Measurements from ENCODE around the gene FGFBP3.

GRCh38 chr10:91886954-91887271 is 22.4 kb downstream of the FGFBP3 start:
- TF ChIP-seq, protein P1, sequence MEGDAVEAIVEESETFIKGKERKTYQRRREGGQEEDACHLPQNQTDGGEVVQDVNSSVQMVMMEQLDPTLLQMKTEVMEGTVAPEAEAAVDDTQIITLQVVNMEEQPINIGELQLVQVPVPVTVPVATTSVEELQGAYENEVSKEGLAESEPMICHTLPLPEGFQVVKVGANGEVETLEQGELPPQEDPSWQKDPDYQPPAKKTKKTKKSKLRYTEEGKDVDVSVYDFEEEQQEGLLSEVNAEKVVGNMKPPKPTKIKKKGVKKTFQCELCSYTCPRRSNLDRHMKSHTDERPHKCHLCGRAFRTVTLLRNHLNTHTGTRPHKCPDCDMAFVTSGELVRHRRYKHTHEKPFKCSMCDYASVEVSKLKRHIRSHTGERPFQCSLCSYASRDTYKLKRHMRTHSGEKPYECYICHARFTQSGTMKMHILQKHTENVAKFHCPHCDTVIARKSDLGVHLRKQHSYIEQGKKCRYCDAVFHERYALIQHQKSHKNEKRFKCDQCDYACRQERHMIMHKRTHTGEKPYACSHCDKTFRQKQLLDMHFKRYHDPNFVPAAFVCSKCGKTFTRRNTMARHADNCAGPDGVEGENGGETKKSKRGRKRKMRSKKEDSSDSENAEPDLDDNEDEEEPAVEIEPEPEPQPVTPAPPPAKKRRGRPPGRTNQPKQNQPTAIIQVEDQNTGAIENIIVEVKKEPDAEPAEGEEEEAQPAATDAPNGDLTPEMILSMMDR (IDR thresholded peaks at IDR 0.05) = no peak
- TF ChIP-seq POLR2A (IDR thresholded peaks at IDR 0.05) = no peak
